DMS53 treated with DMSO at 0.1 percent for 48 hours (cell line): Measurements from ENCODE around the gene RYR1.
"Not testable (repeated sequence)": the region's sequence is repeated elsewhere in the genome, so short reads cannot be mapped to it uniquely, and the experiment has no call there.

Source experiments
- DNase-seq: peaks from one replicate; lab custom pipeline; 2025; ENCODE audit not compliant: unreplicated experiment; lab: John Stamatoyannopoulos, UW

The RYR1 gene

GRCh38 chr19:38488096-38488495 is 54.6 kb downstream of the RYR1 start:
- DNase-seq = no peak

GRCh38 chr19:38488776-38489481 is 55.4 kb downstream of the RYR1 start:
- DNase-seq = no peak

GRCh38 chr19:38490861-38491260 is 57.4 kb downstream of the RYR1 start:
- DNase-seq = no peak

- DNase-seq = no peak
Measured at GRCh38 chr19:38492181-38492813, 58.8 kb downstream of the RYR1 start.

GRCh38 chr19:38494379-38494778 is 60.9 kb downstream of the RYR1 start:
- no peak for DNase-seq

- DNase-seq = not testable (repeated sequence)
Measured at GRCh38 chr19:38495375-38495774, 61.9 kb downstream of the RYR1 start.

- no peak for DNase-seq
Measured at GRCh38 chr19:38496116-38496515, 62.6 kb downstream of the RYR1 start.

- DNase-seq = no peak
Measured at GRCh38 chr19:38496603-38497487, 63.4 kb downstream of the RYR1 start.

- DNase-seq = no peak
Measured at GRCh38 chr19:38497907-38498306, 64.4 kb downstream of the RYR1 start.

GRCh38 chr19:38499532-38499931 is 66.0 kb downstream of the RYR1 start:
- DNase-seq = no peak

GRCh38 chr19:38500450-38500849 is 67.0 kb downstream of the RYR1 start:
- no peak for DNase-seq

- DNase-seq = no peak
Measured at GRCh38 chr19:38502410-38503076, 69.1 kb downstream of the RYR1 start.

- no peak for DNase-seq
Measured at GRCh38 chr19:38503077-38503410, 69.6 kb downstream of the RYR1 start.

GRCh38 chr19:38505958-38506357 is 72.5 kb downstream of the RYR1 start:
- DNase-seq = no peak

- DNase-seq = no peak
Measured at GRCh38 chr19:38506375-38506722, 72.9 kb downstream of the RYR1 start.

- no peak for DNase-seq
Measured at GRCh38 chr19:38506723-38507550, 73.4 kb downstream of the RYR1 start.

- no peak for DNase-seq
Measured at GRCh38 chr19:38507551-38508127, 74.1 kb downstream of the RYR1 start.

- no peak for DNase-seq
Measured at GRCh38 chr19:38508507-38508906, 75.0 kb downstream of the RYR1 start.

- DNase-seq = no peak
Measured at GRCh38 chr19:38509027-38509426, 75.5 kb downstream of the RYR1 start.

- DNase-seq = no peak
Measured at GRCh38 chr19:38511074-38511708, 77.7 kb downstream of the RYR1 start.
